ENCODE measurements around the gene FEM1A. TPM values are rescaled to one million over a fixed set of nuclear protein-coding genes. Genes with fewer than 3 reads are reported as not detected.

The FEM1A gene
- total and polyA plus RNA-seq, 2 of the 13 experiments (the other 11 are each of a cell fraction or from before 2014, with no cell fraction given) = 3.2 to 10.8 TPM

GRCh38 chr19:4768934-4769777 is 22.4 kb upstream of the FEM1A start (continued):
- peak; percentile 97 for TF ChIP-seq FOXP4 (CRISPR knock-in tag; IDR thresholded peaks at IDR 0.05)
- no peak for TF ChIP-seq GTF2F1 (IDR thresholded peaks at IDR 0.05; ENCODE audit: low read length)
- TF ChIP-seq SNAPC5 (CRISPR knock-in tag; IDR thresholded peaks at IDR 0.05; ENCODE audit: borderline replicate concordance) = peak; percentile 99
- TF ChIP-seq POLR2AphosphoS5 (IDR thresholded peaks at IDR 0.05; ENCODE audit: low read depth, low read length) = no peak
- peak; percentile 100 for TF ChIP-seq SALL2 (CRISPR knock-in tag; IDR thresholded peaks at IDR 0.05)
- peak; percentile 100 for TF ChIP-seq CREBL2 (CRISPR knock-in tag; IDR thresholded peaks at IDR 0.05; ENCODE audit: borderline replicate concordance)
- no peak for TF ChIP-seq POLR2G (IDR thresholded peaks at IDR 0.05; ENCODE audit: low read depth, low read length)
- peak; percentile 100 for TF ChIP-seq TIGD3 (CRISPR knock-in tag; IDR thresholded peaks at IDR 0.05; ENCODE audit: borderline replicate concordance)
- peak; percentile 100 for TF ChIP-seq ZNF841 (CRISPR knock-in tag; IDR thresholded peaks at IDR 0.05; ENCODE audit: borderline replicate concordance)
- TF ChIP-seq HOXD1 (CRISPR knock-in tag; IDR thresholded peaks at IDR 0.05) = peak; percentile 100
- peak; percentile 100 for TF ChIP-seq CAMTA2 (CRISPR knock-in tag; IDR thresholded peaks at IDR 0.05; ENCODE audit: borderline replicate concordance)
- TF ChIP-seq E2F1 (CRISPR knock-in tag; IDR thresholded peaks at IDR 0.05) = peak; percentile 98
- peak; percentile 99 for TF ChIP-seq ZNF761 (CRISPR knock-in tag; conservative IDR thresholded peaks at IDR 0.05)
- TF ChIP-seq ZNF775 (CRISPR knock-in tag; IDR thresholded peaks at IDR 0.05; ENCODE audit: borderline replicate concordance) = peak; percentile 99
- TF ChIP-seq HMGXB4 (CRISPR knock-in tag; IDR thresholded peaks at IDR 0.05; ENCODE audit: borderline replicate concordance in 1 of 2, low read depth in 1 of 2) = peak; percentile 88 to 99
- peak; percentile 97 for TF ChIP-seq AKAP8 (CRISPR knock-in tag; IDR thresholded peaks at IDR 0.05)
- peak; percentile 100 for TF ChIP-seq ISX (CRISPR knock-in tag; conservative IDR thresholded peaks at IDR 0.05)
- TF ChIP-seq ZBTB38 (CRISPR knock-in tag; IDR thresholded peaks at IDR 0.05) = peak; percentile 100
- peak; percentile 100 for TF ChIP-seq ZNF468 (CRISPR knock-in tag; IDR thresholded peaks at IDR 0.05)
- peak; percentile 100; the same call in 1 of the 2 replicates for TF ChIP-seq E2F2 (CRISPR knock-in tag; IDR thresholded peaks at IDR 0.05; ENCODE audit: borderline replicate concordance)
